Measurements from ENCODE around the gene PODXL2. TPM values are rescaled to one million over a fixed set of nuclear protein-coding genes. Genes with fewer than 3 reads are reported as not detected.

Gene PODXL2
- polyA plus RNA-seq, 1 experiment, result 3.4 TPM

DNA sequence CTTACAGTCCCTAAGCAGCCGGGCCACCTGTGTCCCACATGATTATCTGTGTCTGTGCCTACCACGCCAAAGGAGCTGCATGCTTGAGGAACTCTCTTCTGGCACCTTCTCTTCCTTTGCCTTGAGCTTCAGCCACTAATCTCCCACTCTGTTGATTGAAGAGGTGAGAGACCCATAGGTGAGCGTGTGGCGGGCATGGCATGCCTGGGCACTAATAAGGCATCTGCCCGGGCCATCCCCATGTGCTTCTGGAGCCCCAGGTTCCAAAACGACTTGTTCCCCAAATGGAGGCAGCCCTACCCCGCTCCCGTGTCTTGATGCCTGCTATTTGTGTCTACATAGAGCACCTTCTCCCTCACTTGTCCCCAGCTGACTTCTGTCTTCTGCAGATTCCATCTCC is 17.7 kb upstream of the PODXL2 start:
- DNase-seq (ENCODE audit: low read depth), result no peak
- POLR2A ChIA-PET, result no interaction called here
- CTCF ChIA-PET, result interaction anchor here (0.7 to 0.9 kb wide), 2 partner anchors 17 to 36 kb away, joined by 3 read pairs; no protein-coding TSS in a partner anchor
- no peak for TF ChIP-seq CTCF (IDR thresholded peaks at IDR 0.05; ENCODE audit: insufficient read depth, low read depth, low read length)
- Histone ChIP-seq H3K36me3 (ENCODE audit: control insufficient read depth, insufficient read depth, low read length) (peaks cover 5% of the 10 kb centered on the region), H3K4me3 (ENCODE audit: low read depth, low read length) (no peak overlapping the region), H3K27me3 (ENCODE audit: control insufficient read depth, insufficient read depth, low read length) (no peaks in the 10 kb centered on the region)

DNA sequence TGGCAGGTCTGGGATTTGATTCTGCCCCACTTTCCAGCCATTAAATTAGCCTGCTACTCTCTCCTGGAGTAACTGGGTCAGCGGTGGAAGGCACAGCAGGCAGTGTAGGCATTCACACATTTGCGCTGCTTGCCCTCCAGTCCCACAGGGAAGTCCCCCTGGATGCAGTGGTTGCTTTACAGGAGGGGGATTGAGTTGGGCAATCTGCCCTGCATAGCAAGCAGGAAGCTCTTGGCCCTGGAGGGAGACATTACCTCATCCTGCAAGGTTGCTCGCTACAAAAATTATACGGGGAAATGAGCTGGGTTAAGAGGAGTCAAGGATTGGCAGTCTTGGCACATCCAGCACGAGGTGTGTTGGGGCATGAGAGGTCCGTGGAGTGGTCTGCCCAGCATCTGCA is 16.0 kb upstream of the PODXL2 start:
- peaks cover 3% of the 10 kb centered on the region for H3K36me3 ChIP-seq (ENCODE audit: control insufficient read depth, insufficient read depth, low read length)
- CTCF ChIA-PET, result no interaction called here
- TF ChIP-seq CTCF (IDR thresholded peaks at IDR 0.05; ENCODE audit: insufficient read depth, low read depth, low read length), result no peak
- no peaks in the 10 kb centered on the region for H3K27me3 ChIP-seq (ENCODE audit: control insufficient read depth, insufficient read depth, low read length)
- no peak overlapping the region for H3K4me3 ChIP-seq (ENCODE audit: low read depth, low read length)
- DNase-seq (ENCODE audit: low read depth), result no peak
- POLR2A ChIA-PET, result no interaction called here

GRCh38 chr3:127613406-127613805 is 15.6 kb upstream of the PODXL2 start:
- no peak for DNase-seq (ENCODE audit: low read depth)
- ChIA-PET POLR2A (no interaction called here), CTCF (no interaction called here)
- no peaks in the 10 kb centered on the region for H3K27me3 ChIP-seq (ENCODE audit: control insufficient read depth, insufficient read depth, low read length)
- no peak for TF ChIP-seq CTCF (IDR thresholded peaks at IDR 0.05; ENCODE audit: insufficient read depth, low read depth, low read length)
- no peak overlapping the region for H3K4me3 ChIP-seq (ENCODE audit: low read depth, low read length)
- H3K36me3 ChIP-seq (ENCODE audit: control insufficient read depth, insufficient read depth, low read length), result peaks cover 3% of the 10 kb centered on the region

DNA sequence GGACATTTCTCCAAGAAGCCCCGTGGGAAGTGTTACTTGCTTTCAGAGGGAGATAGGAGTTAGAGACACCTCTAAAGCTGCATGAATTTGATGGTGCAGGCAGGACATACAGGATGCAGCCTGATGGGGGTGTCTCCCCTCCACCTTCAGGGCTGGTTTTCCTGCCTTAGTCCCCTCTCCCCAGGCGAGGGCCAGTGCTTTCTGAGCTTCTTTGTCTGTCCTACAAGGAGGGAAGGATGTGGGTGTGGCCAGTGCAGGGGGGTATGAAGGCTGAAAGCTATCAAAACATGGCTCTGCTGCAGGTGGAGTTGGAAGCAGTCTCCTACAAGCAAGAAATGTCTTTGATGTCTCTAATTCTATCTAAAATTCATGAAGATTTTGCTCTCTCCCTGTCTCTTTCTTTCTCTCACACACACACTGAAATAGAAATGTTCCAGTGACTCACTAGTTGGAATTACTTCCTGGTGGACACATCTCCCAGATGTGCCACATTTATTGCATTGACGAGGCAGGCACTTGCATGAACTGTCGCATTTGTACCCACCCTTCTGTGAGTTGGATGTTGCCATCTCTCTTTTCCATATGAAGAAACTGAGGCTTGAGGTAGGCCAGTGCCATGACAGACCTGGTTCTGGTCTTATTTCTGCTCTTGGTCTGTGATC is 13.9 kb upstream of the PODXL2 start:
- no peak for DNase-seq (ENCODE audit: low read depth)
- no peak for TF ChIP-seq CTCF (IDR thresholded peaks at IDR 0.05; ENCODE audit: insufficient read depth, low read depth, low read length)
- Histone ChIP-seq H3K36me3 (ENCODE audit: control insufficient read depth, insufficient read depth, low read length) (peaks cover 4% of the 10 kb centered on the region; the same call in 1 of the 2 replicates), H3K27me3 (ENCODE audit: control insufficient read depth, insufficient read depth, low read length) (no peaks in the 10 kb centered on the region), H3K4me3 (ENCODE audit: low read depth, low read length) (no peak overlapping the region)
- ChIA-PET CTCF (interaction anchor here (1.3 kb wide), 1 partner anchor 19 kb away, joined by 3 read pairs; no protein-coding TSS in a partner anchor), POLR2A (interaction anchor here (0.5 kb wide), 1 partner anchor 1366 kb away, joined by 9 read pairs; no protein-coding TSS in a partner anchor)

- no peaks in the 10 kb centered on the region for H3K27me3 ChIP-seq (ENCODE audit: control insufficient read depth, insufficient read depth, low read length)
- no peak for DNase-seq (ENCODE audit: low read depth)
- TF ChIP-seq CTCF (IDR thresholded peaks at IDR 0.05; ENCODE audit: insufficient read depth, low read depth, low read length), result no peak
- no peak overlapping the region for H3K4me3 ChIP-seq (ENCODE audit: low read depth, low read length)
- H3K36me3 ChIP-seq (ENCODE audit: control insufficient read depth, insufficient read depth, low read length), result peaks cover 5% of the 10 kb centered on the region
- ChIA-PET CTCF (no interaction called here), POLR2A (no interaction called here)
Measured at GRCh38 chr3:127615631-127616305, 13.2 kb upstream of the PODXL2 start.
